GM23338 (cell line): ENCODE data around the gene AP2B1. TPM values are rescaled to one million over a fixed set of nuclear protein-coding genes. Genes with fewer than 3 reads are reported as not detected.

ENCODE experiments used
- ATAC-seq: fragments of 200-7000 bp; cut with Tn5 transposase; 3 replicates; pipeline ENCODE4 v1.9.1; 2020
- DNase-seq: peaks from one replicate; pipeline ENCODE4 v3.0.0-alpha.2; 2015; ENCODE audit warnings: low spot score
- H2AFZ ChIP-seq: fragments of 200-600 bp; sonication (generic); 2 replicates; pipeline ENCODE4 v1.8.0; 2016; ENCODE audit warnings: antibody characterized with exemption, mild to moderate bottlenecking, moderate library complexity
- H3F3A ChIP-seq: fragments of 200-600 bp; sonication (generic); replicated peaks from 2 replicates; pipeline ENCODE4 v1.8.0; 2017; ENCODE audit warnings: antibody characterized with exemption, mixed run types, low read depth
- H3K27ac ChIP-seq: fragments of 200-600 bp; sonication (generic); 2 replicates; pipeline ENCODE4 v1.6.1; 2016; ENCODE audit warnings: low read depth
- H3K27me3 ChIP-seq: fragments of 200-600 bp; sonication (generic); 2 replicates; pipeline ENCODE4 v1.8.0; 2016; ENCODE audit warnings: mild to moderate bottlenecking, mixed run types, moderate library complexity; ENCODE audit not compliant: insufficient read depth
- H3K36me3 ChIP-seq: fragments of 200-600 bp; sonication (generic); 2 replicates; pipeline ENCODE4 v1.8.0; 2016; ENCODE audit warnings: mild to moderate bottlenecking; ENCODE audit not compliant: insufficient read depth
- H3K4me1 ChIP-seq: fragments of 200-600 bp; sonication (generic); 2 replicates; pipeline ENCODE4 v1.8.0; 2016; ENCODE audit warnings: mild to moderate bottlenecking, moderate library complexity; ENCODE audit not compliant: insufficient read depth
- H3K4me2 ChIP-seq: fragments of 200-600 bp; sonication (generic); 2 replicates; pipeline ENCODE4 v1.7.1; 2017; ENCODE audit warnings: mixed run types
- H3K4me3 ChIP-seq: fragments of 200-600 bp; sonication (generic); 2 replicates; pipeline ENCODE4 v1.6.1; 2016; ENCODE audit warnings: mixed run types
- H3K79me2 ChIP-seq: fragments of 200-600 bp; sonication (generic); replicated peaks from 2 replicates; pipeline ENCODE4 v1.8.0; 2017; ENCODE audit warnings: mild to moderate bottlenecking; ENCODE audit not compliant: insufficient read depth
- H3K9me2 ChIP-seq: fragments of 200-600 bp; sonication (generic); 2 replicates; pipeline ENCODE4 v1.8.0; 2017; ENCODE audit not compliant: insufficient read depth
- H4K20me1 ChIP-seq: fragments of 200-600 bp; sonication (generic); replicated peaks from 2 replicates; pipeline ENCODE4 v1.8.0; 2017; ENCODE audit warnings: mild to moderate bottlenecking; ENCODE audit not compliant: insufficient read depth
- H3K27ac Mint-ChIP-seq: 2 replicates; pipeline ENCODE4 v1.8.0; 2020; ENCODE audit warnings: inconsistent platforms, mild to moderate bottlenecking, moderate library complexity, mixed read lengths
- H3K27me3 Mint-ChIP-seq: 3 replicates; pipeline ENCODE4 v1.8.0; 2022; ENCODE audit warnings: low read depth, mild to moderate bottlenecking, moderate library complexity, mixed read lengths, inconsistent platforms; ENCODE audit not compliant: insufficient read depth, poor library complexity
- H3K36me3 Mint-ChIP-seq: 3 replicates; pipeline ENCODE4 v1.8.0; 2021; ENCODE audit warnings: low read depth, mild to moderate bottlenecking, inconsistent platforms, moderate library complexity, mixed read lengths
- H3K4me1 Mint-ChIP-seq: 3 replicates; pipeline ENCODE4 v1.8.0; 2020; ENCODE audit warnings: mild to moderate bottlenecking, inconsistent platforms, mixed read lengths
- H3K4me3 Mint-ChIP-seq: 3 replicates; pipeline ENCODE4 v1.8.0; 2021; ENCODE audit warnings: moderate library complexity, mild to moderate bottlenecking, inconsistent platforms, mixed read lengths
- H3K9me3 Mint-ChIP-seq: 3 replicates; pipeline ENCODE4 v1.8.0; 2020; ENCODE audit warnings: moderate library complexity, mild to moderate bottlenecking, inconsistent platforms, mixed read lengths
- CREB1 ChIP-seq: fragments of 250-450 bp; sonication (Bioruptor Pico); IDR thresholded peaks from 2 replicates; pipeline ENCODE4 v1.5.0; 2020; ENCODE audit warnings: low read depth, mild to moderate bottlenecking, moderate library complexity
- CTCF ChIP-seq, 2 experiments: fragments of 200-600 bp in 1 of 2; sonication (generic) in 1 of 2; conservative IDR thresholded peaks; 2 replicates each; pipeline versions ENCODE4 v1.5.1 to v1.6.1; 2016 to 2017; ENCODE audit warnings: antibody characterized with exemption in 2 of 2, low read depth in 2 of 2, mild to moderate bottlenecking in 2 of 2, moderate library complexity in 1 of 2
- EZH2 ChIP-seq: fragments of 200-600 bp; sonication (generic); IDR thresholded peaks from one replicate; pipeline ENCODE4 v1.8.0; 2017; ENCODE audit warnings: antibody characterized with exemption, mild to moderate bottlenecking, low read depth; ENCODE audit not compliant: unreplicated experiment
- JUNB ChIP-seq: IDR thresholded peaks from one replicate; pipeline ENCODE4 v1.6.1; 2016; ENCODE audit warnings: antibody characterized with exemption; ENCODE audit not compliant: unreplicated experiment
- NANOG ChIP-seq: IDR thresholded peaks from 2 replicates; pipeline ENCODE4 v1.6.1; 2016; ENCODE audit warnings: antibody characterized with exemption, borderline replicate concordance
- POLR2AphosphoS5 ChIP-seq: IDR thresholded peaks from 2 replicates; pipeline ENCODE4 v1.6.1; 2016; ENCODE audit warnings: antibody characterized with exemption, low read depth
- REST ChIP-seq: IDR thresholded peaks from one replicate; pipeline ENCODE4 v1.6.1; 2018; ENCODE audit warnings: antibody characterized with exemption; ENCODE audit not compliant: unreplicated experiment
- STAT1 ChIP-seq: IDR thresholded peaks from one replicate; pipeline ENCODE4 v1.6.1; 2016; ENCODE audit warnings: antibody characterized with exemption; ENCODE audit not compliant: unreplicated experiment
- ZNF114 ChIP-seq: fragments of 250-450 bp; sonication (Bioruptor Pico); IDR thresholded peaks from 2 replicates; pipeline ENCODE4 v1.5.0; 2020; ENCODE audit warnings: mild to moderate bottlenecking, moderate library complexity
- ZNF331 ChIP-seq: fragments of 250-450 bp; sonication (Bioruptor Pico); IDR thresholded peaks from 2 replicates; pipeline ENCODE4 v1.5.0; 2020; ENCODE audit warnings: low read depth, mild to moderate bottlenecking, moderate library complexity
- ZNF462 ChIP-seq: fragments of 250-450 bp; sonication (Bioruptor Pico); IDR thresholded peaks from 2 replicates; pipeline ENCODE4 v1.5.0; 2020; ENCODE audit warnings: mild to moderate bottlenecking, moderate library complexity
- polyA plus RNA-seq: library from polyadenylated mRNA; unstranded; fragments of >200 nt; fragmentation: Nextera tagmentation; extraction: Ambion mirVana; gene quantifications from 2 replicates; pipeline ENCODE4 v1.2.1, GENCODE V29; 2016
- total RNA-seq: library from RNA; depleted of rRNA; stranded (reverse); fragments of >200 nt; shearing (Covaris generic); gene quantifications from 2 replicates; pipeline ENCODE4 v1.2.3, GENCODE V29; 2014

Gene AP2B1
- total and polyA plus RNA-seq, 2 experiments from 2014 or later = 89.7 to 144 TPM

GRCh38 chr17:35607239-35607847, 20.2 kb downstream of the AP2B1 start:
- Histone ChIP-seq H3F3A (no peaks in the 10 kb centered on the region), H3K27me3 (no peaks in the 10 kb centered on the region), H3K36me3 (peaks cover 26% of the 10 kb centered on the region), H3K4me3 (no peak overlapping the region), H3K4me1 (no peaks in the 10 kb centered on the region), H4K20me1 (peaks cover 8% of the 10 kb centered on the region; the same call in 1 of the 2 replicates), H3K4me2 (no peak overlapping the region), H3K79me2 (no peaks in the 10 kb centered on the region), H2AFZ (no peak overlapping the region), H3K27ac (no peak overlapping the region), H3K9me2 (no peaks in the 10 kb centered on the region)
- Mint-ChIP-seq H3K4me3 (no peak overlapping the region), H3K27ac (no peak overlapping the region), H3K9me3 (no peaks in the 10 kb centered on the region), H3K27me3 (peaks cover 6% of the 10 kb centered on the region), H3K36me3 (peaks cover 53% of the 10 kb centered on the region), H3K4me1 (no peaks in the 10 kb centered on the region)
- no peak for DNase-seq
- ATAC-seq = no peak
- no peak for TF ChIP-seq JUNB

- DNase-seq (no peak), ATAC-seq (no peak)
- Histone ChIP-seq H3K27me3 (no peaks in the 10 kb centered on the region), H3K36me3 (peaks cover 26% of the 10 kb centered on the region), H3F3A (no peaks in the 10 kb centered on the region), H2AFZ (no peak overlapping the region), H3K4me2 (no peak overlapping the region), H3K79me2 (no peaks in the 10 kb centered on the region; the same call in 1 of the 2 replicates), H3K4me3 (no peak overlapping the region), H4K20me1 (peaks cover 15% of the 10 kb centered on the region; the same call in 1 of the 2 replicates), H3K9me2 (no peaks in the 10 kb centered on the region), H3K4me1 (no peaks in the 10 kb centered on the region), H3K27ac (no peak overlapping the region)
- peaks cover 4% of the 10 kb centered on the region for H3K27me3 Mint-ChIP-seq
- no peak overlapping the region for H3K27ac Mint-ChIP-seq
- no peaks in the 10 kb centered on the region for H3K4me1 Mint-ChIP-seq
- no peaks in the 10 kb centered on the region for H3K9me3 Mint-ChIP-seq
- H3K36me3 Mint-ChIP-seq = peaks cover 46% of the 10 kb centered on the region
- H3K4me3 Mint-ChIP-seq = no peak overlapping the region
- TF ChIP-seq ZNF462 (CRISPR knock-in tag) (no peak), EZH2 (no peak), CTCF (conservative IDR thresholded peaks at IDR 0.05; ENCODE audit: low read depth in 2 of 2) (no peak), ZNF114 (CRISPR knock-in tag) (no peak), POLR2AphosphoS5 (no peak), ZNF331 (CRISPR knock-in tag) (no peak), STAT1 (no peak), REST (no peak), CREB1 (CRISPR knock-in tag) (no peak), JUNB (no peak), NANOG (no peak)
Measured at GRCh38 chr17:35609831-35610230, 22.7 kb downstream of the AP2B1 start.
